Ovary (tissue), 3 donors: ENCODE results near the gene ABCA2.

ENCODE experiments used
- CTCF ChIP-seq, 3 donors: fragments of 450-650 bp in 2 of 3; fragments of 200-600 bp in 1 of 3; IDR thresholded peaks; one replicate each; pipeline versions ENCODE4 v1.5.1 to v1.8.0; 2016 to 2022; ENCODE audit warnings: antibody characterized with exemption in 3 of 3, mild to moderate bottlenecking in 1 of 3
- EP300 ChIP-seq: sonication (generic); formaldehyde crosslinking; IDR thresholded peaks from one replicate; pipeline ENCODE4 v1.6.1; 2017; ENCODE audit warnings: antibody characterized with exemption
- POLR2A ChIP-seq: fragments of 450-650 bp; IDR thresholded peaks from one replicate; pipeline ENCODE4 v1.6.1; 2017; ENCODE audit warnings: antibody characterized with exemption, mild to moderate bottlenecking, moderate library complexity
- donor health status: DM: no; HTN: no; CAD: no.

- TF ChIP-seq CTCF (IDR thresholded peaks at IDR 0.05) (no peak), POLR2A (no peak), EP300 (no peak)
Observed at GRCh38 chr9:137071282-137071681, 43.2 kb upstream of the ABCA2 start.
